Erythroblast (primary cell): ENCODE data around the gene SLX4IP.

Source experiments
- GATA1 ChIP-seq: IDR thresholded peaks from 2 replicates; pipeline ENCODE4 v1.6.1; 2011; ENCODE audit warnings: low read depth, mild to moderate bottlenecking, control low read depth, low read length, moderate library complexity
- POLR2A ChIP-seq: IDR thresholded peaks from 2 replicates; pipeline ENCODE4 v1.6.1; 2011; ENCODE audit warnings: mild to moderate bottlenecking, low read length

DNA sequence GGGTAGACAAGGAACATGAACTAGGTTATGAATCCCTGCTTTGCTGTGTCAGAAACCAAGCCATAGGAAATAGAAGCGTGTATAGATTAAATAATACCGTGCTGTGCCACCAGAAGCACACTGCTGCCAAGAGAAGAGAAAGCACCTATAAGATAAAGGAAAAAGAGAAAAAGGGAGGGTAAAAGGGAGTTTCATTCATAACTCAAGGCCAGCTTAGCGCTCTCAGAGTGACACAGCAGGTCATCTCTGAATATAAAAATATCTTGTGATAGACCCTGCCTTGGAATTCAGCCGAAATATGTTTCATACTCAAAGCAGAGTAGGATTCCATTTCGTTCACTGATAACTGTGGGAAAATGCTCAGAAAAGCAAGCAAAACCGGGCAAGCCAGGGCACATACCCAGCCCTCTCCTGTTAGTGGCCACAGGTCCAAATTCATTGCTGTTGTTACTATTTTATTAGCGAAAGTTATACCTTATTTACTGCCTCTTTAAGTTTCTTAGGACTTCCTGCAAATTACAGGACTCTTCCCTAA, 230.0 kb downstream of the SLX4IP start:
- TF ChIP-seq POLR2A (no peak), GATA1 (no peak)
